ENCODE data around the gene HYDIN.

DNA sequence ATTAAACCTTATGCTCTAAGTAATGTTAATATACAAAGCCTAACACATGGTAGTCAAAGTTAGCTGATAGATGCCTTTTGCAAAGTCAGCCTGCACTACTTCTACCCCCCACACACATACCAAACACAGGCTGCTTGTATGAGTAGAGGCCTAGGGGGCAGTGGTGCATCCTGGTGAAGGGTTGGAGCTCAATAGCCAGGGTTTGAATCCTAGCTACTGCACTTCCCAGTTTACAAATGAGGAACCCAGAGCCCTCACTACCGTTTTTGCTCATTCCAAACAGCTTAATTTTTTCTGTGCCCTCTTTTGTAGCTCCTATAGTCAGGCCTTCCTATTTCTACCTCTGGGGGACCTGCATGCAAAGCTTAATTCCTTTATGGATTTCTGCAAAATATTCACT lies 18.9 kb upstream of the HYDIN start:
- TF ChIP-seq, protein P1, sequence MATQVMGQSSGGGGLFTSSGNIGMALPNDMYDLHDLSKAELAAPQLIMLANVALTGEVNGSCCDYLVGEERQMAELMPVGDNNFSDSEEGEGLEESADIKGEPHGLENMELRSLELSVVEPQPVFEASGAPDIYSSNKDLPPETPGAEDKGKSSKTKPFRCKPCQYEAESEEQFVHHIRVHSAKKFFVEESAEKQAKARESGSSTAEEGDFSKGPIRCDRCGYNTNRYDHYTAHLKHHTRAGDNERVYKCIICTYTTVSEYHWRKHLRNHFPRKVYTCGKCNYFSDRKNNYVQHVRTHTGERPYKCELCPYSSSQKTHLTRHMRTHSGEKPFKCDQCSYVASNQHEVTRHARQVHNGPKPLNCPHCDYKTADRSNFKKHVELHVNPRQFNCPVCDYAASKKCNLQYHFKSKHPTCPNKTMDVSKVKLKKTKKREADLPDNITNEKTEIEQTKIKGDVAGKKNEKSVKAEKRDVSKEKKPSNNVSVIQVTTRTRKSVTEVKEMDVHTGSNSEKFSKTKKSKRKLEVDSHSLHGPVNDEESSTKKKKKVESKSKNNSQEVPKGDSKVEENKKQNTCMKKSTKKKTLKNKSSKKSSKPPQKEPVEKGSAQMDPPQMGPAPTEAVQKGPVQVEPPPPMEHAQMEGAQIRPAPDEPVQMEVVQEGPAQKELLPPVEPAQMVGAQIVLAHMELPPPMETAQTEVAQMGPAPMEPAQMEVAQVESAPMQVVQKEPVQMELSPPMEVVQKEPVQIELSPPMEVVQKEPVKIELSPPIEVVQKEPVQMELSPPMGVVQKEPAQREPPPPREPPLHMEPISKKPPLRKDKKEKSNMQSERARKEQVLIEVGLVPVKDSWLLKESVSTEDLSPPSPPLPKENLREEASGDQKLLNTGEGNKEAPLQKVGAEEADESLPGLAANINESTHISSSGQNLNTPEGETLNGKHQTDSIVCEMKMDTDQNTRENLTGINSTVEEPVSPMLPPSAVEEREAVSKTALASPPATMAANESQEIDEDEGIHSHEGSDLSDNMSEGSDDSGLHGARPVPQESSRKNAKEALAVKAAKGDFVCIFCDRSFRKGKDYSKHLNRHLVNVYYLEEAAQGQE (IDR thresholded peaks at IDR 0.05; ENCODE audit: insufficient read depth in 1 of 2, low read depth in 2 of 2, low read length in 2 of 2): no peak
- no peak for TF ChIP-seq SIN3A (IDR thresholded peaks at IDR 0.05; ENCODE audit: borderline replicate concordance, insufficient read depth, low read length)
- no peak for TF ChIP-seq POLR2AphosphoS5 (IDR thresholded peaks at IDR 0.05; ENCODE audit: low read depth, low read length)
- TF ChIP-seq TAF1 (IDR thresholded peaks at IDR 0.05; ENCODE audit: borderline replicate concordance, insufficient read depth, low read length): no peak
- no peak for TF ChIP-seq FOXP2 (optimal IDR thresholded peaks at IDR 0.05; ENCODE audit: borderline replicate concordance, extremely low read depth, extremely low read length, insufficient read depth)
